ENCODE measurements around the gene PCDHA1.
"Not testable (repeated sequence)": the region's sequence is repeated elsewhere in the genome, so short reads cannot be mapped to it uniquely, and the experiment has no call there.

Gene PCDHA1

GRCh38 chr5:140785905-140786686 lies at the start of gene PCDHA1:
Gene PCDHA1, plus strand, starts transcription at chr5:140786140.
- DNase-seq: no peak

- DNase-seq: no peak
Observed at GRCh38 chr5:140737486-140737885, 48.5 kb upstream of the PCDHA1 start.

GRCh38 chr5:140741967-140742366 lies 44.0 kb upstream of the PCDHA1 start:
- DNase-seq: no peak

GRCh38 chr5:140753561-140753960 lies 32.4 kb upstream of the PCDHA1 start:
- no peak for DNase-seq

- no peak for DNase-seq
Observed at GRCh38 chr5:140764177-140764973, 21.6 kb upstream of the PCDHA1 start.

- DNase-seq: no peak
Observed at GRCh38 chr5:140767444-140767843, 18.5 kb upstream of the PCDHA1 start.

- DNase-seq: no peak
Observed at GRCh38 chr5:140780512-140780911, 5.4 kb upstream of the PCDHA1 start.

GRCh38 chr5:140787422-140787821 lies 1.5 kb downstream of the PCDHA1 start:
- not testable (repeated sequence) for DNase-seq

- DNase-seq: not testable (repeated sequence)
Observed at GRCh38 chr5:140787849-140788504, 2.0 kb downstream of the PCDHA1 start.

- no peak for DNase-seq
Observed at GRCh38 chr5:140791089-140791488, 5.1 kb downstream of the PCDHA1 start.

GRCh38 chr5:140794595-140795258 lies 8.8 kb downstream of the PCDHA1 start, which contains the start of gene PCDHA2:
Gene PCDHA2, plus strand, starts transcription at chr5:140794852.
- no peak for DNase-seq

GRCh38 chr5:140795259-140795641 lies 9.3 kb downstream of the PCDHA1 start:
- no peak for DNase-seq

- not testable (repeated sequence) for DNase-seq
Observed at GRCh38 chr5:140796072-140796717, 10.3 kb downstream of the PCDHA1 start.

GRCh38 chr5:140796718-140797095 lies 10.8 kb downstream of the PCDHA1 start:
- DNase-seq: no peak

- DNase-seq: no peak
Observed at GRCh38 chr5:140800816-140801493, 15.0 kb downstream of the PCDHA1 start, which contains the start of gene PCDHA3. Gene PCDHA3, plus strand, starts transcription at chr5:140801057.

- no peak for DNase-seq
Observed at GRCh38 chr5:140801494-140801841, 15.5 kb downstream of the PCDHA1 start.

- DNase-seq: not testable (repeated sequence)
Observed at GRCh38 chr5:140802381-140802780, 16.4 kb downstream of the PCDHA1 start.

GRCh38 chr5:140802781-140803271 lies 16.9 kb downstream of the PCDHA1 start:
- no peak for DNase-seq

- no peak for DNase-seq
Observed at GRCh38 chr5:140806834-140807775, 21.2 kb downstream of the PCDHA1 start, which contains the start of gene PCDHA4. Gene PCDHA4, plus strand, starts transcription at chr5:140807068.

GRCh38 chr5:140808241-140808888 lies 22.4 kb downstream of the PCDHA1 start:
- DNase-seq: not testable (repeated sequence)
